IMR-90 (cell line): ENCODE measurements around the gene MEX3A. TPM values are rescaled to one million over a fixed set of nuclear protein-coding genes. Genes with fewer than 3 reads are reported as not detected.

Source experiments
- ATAC-seq: fragments of 200-7000 bp; cut with Tn5 transposase; 2 replicates; pipeline ENCODE4 v1.9.1; 2020; ENCODE audit warnings: low read depth, mild to moderate bottlenecking, moderate library complexity
- BruUV-seq: library from RNA; stranded (reverse); fragments of 400-500 nt; replicated peaks from 2 replicates; lab custom pipeline; 2021; lab: Mats Ljungman, UMichigan
- CTCF ChIA-PET: fragments of 300-600 bp; formaldehyde crosslinking; extraction: SDS; loops from one replicate; lab custom pipeline; 2021; ENCODE audit warnings: antibody characterized with exemption; lab: Yijun Ruan, JAX
- POLR2A ChIA-PET: fragments of 300-600 bp; sonication (Branson Sonifier 250); formaldehyde crosslinking; loops from one replicate; lab custom pipeline; 2022; ENCODE audit warnings: antibody characterized with exemption; ENCODE audit not compliant: unreplicated experiment; lab: Charles Lee
- DNase-seq: peaks from one replicate; pipeline ENCODE4 v3.0.0; 2013
- H2AFZ ChIP-seq: replicated peaks from 2 replicates; pipeline ENCODE3; 2013; ENCODE audit warnings: low read length, mild to moderate bottlenecking; ENCODE audit not compliant: poor library complexity
- H2AK5ac ChIP-seq: 2 replicates; pipeline ENCODE4 v1.6.1; 2013; ENCODE audit warnings: low read depth, low read length, inconsistent platforms
- H2AK9ac ChIP-seq: replicated peaks from 2 replicates; pipeline ENCODE3; 2013; ENCODE audit warnings: mild to moderate bottlenecking, low read depth, low read length, moderate library complexity; ENCODE audit not compliant: poor library complexity
- H2BK120ac ChIP-seq: 2 replicates; pipeline ENCODE4 v1.6.1; 2013; ENCODE audit warnings: low read depth, low read length, inconsistent platforms
- H2BK15ac ChIP-seq: 3 replicates; pipeline ENCODE4 v1.6.1; 2013; ENCODE audit warnings: low read depth, low read length, inconsistent platforms
- H2BK20ac ChIP-seq: 2 replicates; pipeline ENCODE4 v1.6.1; 2013; ENCODE audit warnings: low read depth, mild to moderate bottlenecking, inconsistent platforms, low read length, moderate library complexity
- H2BK5ac ChIP-seq: 2 replicates; pipeline ENCODE4 v1.6.1; 2013; ENCODE audit warnings: mild to moderate bottlenecking, low read depth, low read length, inconsistent platforms; ENCODE audit not compliant: poor library complexity, severe bottlenecking
- H3K14ac ChIP-seq: replicated peaks from 2 replicates; pipeline ENCODE4 v1.6.1; 2013; ENCODE audit warnings: low read depth, low read length, inconsistent platforms
- H3K18ac ChIP-seq: 2 replicates; pipeline ENCODE4 v1.6.1; 2013; ENCODE audit warnings: low read depth, low read length, control low read depth
- H3K23ac ChIP-seq: 2 replicates; pipeline ENCODE4 v1.6.1; 2013; ENCODE audit warnings: low read depth, low read length, inconsistent platforms
- H3K27ac ChIP-seq: 2 replicates; pipeline ENCODE4 v1.5.1; 2013; ENCODE audit warnings: mild to moderate bottlenecking, control low read depth, low read length; ENCODE audit not compliant: insufficient read depth
- H3K27me3 ChIP-seq: 2 replicates; pipeline ENCODE4 v1.6.1; 2013; ENCODE audit warnings: low read length; ENCODE audit not compliant: control insufficient read depth, insufficient read depth
- H3K36me3 ChIP-seq: 2 replicates; pipeline ENCODE4 v1.6.1; 2013; ENCODE audit warnings: low read length, mixed read lengths; ENCODE audit not compliant: control insufficient read depth, insufficient read depth
- H3K4ac ChIP-seq: 2 replicates; pipeline ENCODE4 v1.6.1; 2013; ENCODE audit warnings: low read depth, low read length, inconsistent platforms
- H3K4me1 ChIP-seq: 2 replicates; pipeline ENCODE4 v1.6.1; 2013; ENCODE audit warnings: low read length, mixed read lengths; ENCODE audit not compliant: control insufficient read depth, insufficient read depth
- H3K4me2 ChIP-seq: 2 replicates; pipeline ENCODE4 v1.6.1; 2013; ENCODE audit warnings: low read depth, mild to moderate bottlenecking, control low read depth, low read length, moderate library complexity
- H3K4me3 ChIP-seq: 2 replicates; pipeline ENCODE4 v1.5.1; 2013; ENCODE audit warnings: low read depth, mild to moderate bottlenecking, control low read depth, low read length, moderate library complexity; ENCODE audit not compliant: insufficient read depth
- H3K56ac ChIP-seq: 2 replicates; pipeline ENCODE4 v1.6.1; 2013; ENCODE audit warnings: low read length, inconsistent platforms; ENCODE audit not compliant: insufficient read depth; ENCODE audit errors: extremely low read depth
- H3K79me1 ChIP-seq, 2 experiments: 2 replicates each; pipeline ENCODE4 v1.6.1; 2013; ENCODE audit warnings: low read length in 2 of 2, inconsistent platforms in 1 of 2, low read depth in 1 of 2
- H3K9ac ChIP-seq: 2 replicates; pipeline ENCODE4 v1.6.1; 2013; ENCODE audit warnings: low read depth, low read length, control low read depth
- H3K9me1 ChIP-seq: 2 replicates; pipeline ENCODE4 v1.6.1; 2013; ENCODE audit warnings: low read length, inconsistent platforms; ENCODE audit not compliant: insufficient read depth
- H3K9me3 ChIP-seq: 2 replicates; pipeline ENCODE4 v1.6.1; 2013; ENCODE audit warnings: low read length; ENCODE audit not compliant: control insufficient read depth, insufficient read depth
- H4K20me1 ChIP-seq: 2 replicates; pipeline ENCODE4 v1.6.1; 2013; ENCODE audit warnings: low read length, inconsistent platforms; ENCODE audit not compliant: insufficient read depth
- H4K5ac ChIP-seq: 2 replicates; pipeline ENCODE4 v1.6.1; 2013; ENCODE audit warnings: mild to moderate bottlenecking, low read depth, low read length, control low read depth
- H4K8ac ChIP-seq, 2 experiments: 2 replicates each; pipeline ENCODE4 v1.6.1; 2013; ENCODE audit warnings: low read depth in 2 of 2, low read length in 2 of 2, control low read depth in 1 of 2, inconsistent platforms in 1 of 2
- H4K91ac ChIP-seq: 2 replicates; pipeline ENCODE4 v1.6.1; 2013; ENCODE audit warnings: low read depth, low read length, inconsistent platforms; ENCODE audit not compliant: insufficient read depth
- FOS ChIP-seq: fragments of 150-350 bp; IDR thresholded peaks from 2 replicates; pipeline ENCODE4 v1.6.1; 2016; ENCODE audit warnings: low read depth, low read length
- MAFK ChIP-seq: IDR thresholded peaks from 2 replicates; pipeline ENCODE4 v1.6.1; 2012; ENCODE audit warnings: low read depth, low read length, improper control_type of control experiment
- MAZ ChIP-seq: IDR thresholded peaks from 2 replicates; pipeline ENCODE4 v1.6.1; 2012; ENCODE audit warnings: low read depth, mild to moderate bottlenecking, low read length, improper control_type of control experiment, moderate library complexity, borderline replicate concordance
- POLR2A ChIP-seq: IDR thresholded peaks from 2 replicates; pipeline ENCODE4 v1.6.1; 2012; ENCODE audit warnings: mild to moderate bottlenecking, low read depth, low read length
- RCOR1 ChIP-seq: IDR thresholded peaks from 2 replicates; pipeline ENCODE4 v1.6.1; 2012; ENCODE audit warnings: mild to moderate bottlenecking, low read length, improper control_type of control experiment; ENCODE audit not compliant: insufficient replicate concordance
- WGBS, 2 experiments: methylation state at CpG; one replicate each; pipeline versions ENCODE4 v1.1.5 to v1.1.7; 2013; ENCODE audit warnings: missing lambda C conversion rate in 2 of 2; ENCODE audit not compliant: insufficient read length in 1 of 2; ENCODE audit errors: extremely low coverage in 2 of 2; 5-methylcytosine and 5-hydroxymethylcytosine counted together
- dilution Hi-C: fragments of 300-500 bp; cut with HindIII; formaldehyde crosslinking; loops from one replicate; pipeline ENCODE4 v1.14.3; 2018; ENCODE audit warnings: low sequenced_read_pairs; ENCODE audit not compliant: unreplicated experiment
- in situ Hi-C: fragments of 300-500 bp; cut with MboI; formaldehyde crosslinking; loops from 3 replicates; pipeline ENCODE4 v1.14.3; 2019; ENCODE audit warnings: low sequenced_read_pairs, inconsistent platforms, mixed read lengths
- intact Hi-C: fragments of 100-400 bp; cut with micrococcal nuclease; formaldehyde crosslinking; loops from 2 replicates; pipeline ENCODE4 v1.10.0; 2022
- polyA plus RNA-seq, 3 experiments: library from polyadenylated mRNA; depleted of rRNA; stranded (reverse); fragments of >200 nt; gene quantifications; 2 replicates each; pipeline ENCODE4 v1.2.3, GENCODE V29; 2012; ENCODE audit warnings: low replicate concordance in 1 of 3
- total RNA-seq: library from RNA; depleted of rRNA; stranded (reverse); fragments of >200 nt; gene quantifications from 2 replicates; pipeline ENCODE4 v1.2.3, GENCODE V29; 2012
- TF ChIP-seq, protein P1 (sequence below): conservative IDR thresholded peaks from 2 replicates; pipeline ENCODE4 v1.5.1; 2012; ENCODE audit warnings: mild to moderate bottlenecking, low read depth, low read length, improper control_type of control experiment
- TF ChIP-seq, protein P2 (sequence below): fragments of 150-350 bp; IDR thresholded peaks from 2 replicates; pipeline ENCODE4 v1.6.1; 2016; ENCODE audit warnings: low read depth, mild to moderate bottlenecking, low read length, moderate library complexity, borderline replicate concordance
- TF ChIP-seq, protein P3 (sequence below): fragments of 150-350 bp; IDR thresholded peaks from 2 replicates; pipeline ENCODE4 v1.6.1; 2017; ENCODE audit warnings: mild to moderate bottlenecking, antibody characterized with exemption, low read length, low read depth

MEX3A gene
- total and polyA plus RNA-seq, 2 of the 4 experiments (the other 2 are of a cell fraction): 2.3 to 9.0 TPM

- peaks cover 13% of the 10 kb centered on the region for H3K36me3 ChIP-seq
- H3K4ac ChIP-seq: peak overlapping the region; percentile 94
- peak overlapping the region; percentile 59 for H2BK120ac ChIP-seq
- no peak overlapping the region for H2AK9ac ChIP-seq
- no peaks in the 10 kb centered on the region for H3K27me3 ChIP-seq
- H2AFZ ChIP-seq: no peak overlapping the region
- intact Hi-C loops: no loop called here
- TF ChIP-seq RCOR1 (no peak), FOS (no peak), MAZ (no peak), MAFK (no peak), POLR2A (no peak)
- TF ChIP-seq, protein P1, sequence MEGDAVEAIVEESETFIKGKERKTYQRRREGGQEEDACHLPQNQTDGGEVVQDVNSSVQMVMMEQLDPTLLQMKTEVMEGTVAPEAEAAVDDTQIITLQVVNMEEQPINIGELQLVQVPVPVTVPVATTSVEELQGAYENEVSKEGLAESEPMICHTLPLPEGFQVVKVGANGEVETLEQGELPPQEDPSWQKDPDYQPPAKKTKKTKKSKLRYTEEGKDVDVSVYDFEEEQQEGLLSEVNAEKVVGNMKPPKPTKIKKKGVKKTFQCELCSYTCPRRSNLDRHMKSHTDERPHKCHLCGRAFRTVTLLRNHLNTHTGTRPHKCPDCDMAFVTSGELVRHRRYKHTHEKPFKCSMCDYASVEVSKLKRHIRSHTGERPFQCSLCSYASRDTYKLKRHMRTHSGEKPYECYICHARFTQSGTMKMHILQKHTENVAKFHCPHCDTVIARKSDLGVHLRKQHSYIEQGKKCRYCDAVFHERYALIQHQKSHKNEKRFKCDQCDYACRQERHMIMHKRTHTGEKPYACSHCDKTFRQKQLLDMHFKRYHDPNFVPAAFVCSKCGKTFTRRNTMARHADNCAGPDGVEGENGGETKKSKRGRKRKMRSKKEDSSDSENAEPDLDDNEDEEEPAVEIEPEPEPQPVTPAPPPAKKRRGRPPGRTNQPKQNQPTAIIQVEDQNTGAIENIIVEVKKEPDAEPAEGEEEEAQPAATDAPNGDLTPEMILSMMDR: no peak
- TF ChIP-seq, protein P2, sequence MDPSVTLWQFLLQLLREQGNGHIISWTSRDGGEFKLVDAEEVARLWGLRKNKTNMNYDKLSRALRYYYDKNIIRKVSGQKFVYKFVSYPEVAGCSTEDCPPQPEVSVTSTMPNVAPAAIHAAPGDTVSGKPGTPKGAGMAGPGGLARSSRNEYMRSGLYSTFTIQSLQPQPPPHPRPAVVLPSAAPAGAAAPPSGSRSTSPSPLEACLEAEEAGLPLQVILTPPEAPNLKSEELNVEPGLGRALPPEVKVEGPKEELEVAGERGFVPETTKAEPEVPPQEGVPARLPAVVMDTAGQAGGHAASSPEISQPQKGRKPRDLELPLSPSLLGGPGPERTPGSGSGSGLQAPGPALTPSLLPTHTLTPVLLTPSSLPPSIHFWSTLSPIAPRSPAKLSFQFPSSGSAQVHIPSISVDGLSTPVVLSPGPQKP: no peak
- TF ChIP-seq, protein P3, sequence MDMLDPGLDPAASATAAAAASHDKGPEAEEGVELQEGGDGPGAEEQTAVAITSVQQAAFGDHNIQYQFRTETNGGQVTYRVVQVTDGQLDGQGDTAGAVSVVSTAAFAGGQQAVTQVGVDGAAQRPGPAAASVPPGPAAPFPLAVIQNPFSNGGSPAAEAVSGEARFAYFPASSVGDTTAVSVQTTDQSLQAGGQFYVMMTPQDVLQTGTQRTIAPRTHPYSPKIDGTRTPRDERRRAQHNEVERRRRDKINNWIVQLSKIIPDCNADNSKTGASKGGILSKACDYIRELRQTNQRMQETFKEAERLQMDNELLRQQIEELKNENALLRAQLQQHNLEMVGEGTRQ: no peak
- peak overlapping the region; percentile 73 for H3K27ac ChIP-seq
- H3K23ac ChIP-seq: peak overlapping the region; percentile 96
- H3K56ac ChIP-seq: no peak overlapping the region
- 80% methylated on average over 2 of the region's 3 CpGs; no CpG with 5 or more reads in 1 of the 2 experiments for WGBS, 2 experiments
- peaks cover 47% of the 10 kb centered on the region for H3K4me1 ChIP-seq
- no peaks in the 10 kb centered on the region for H3K9me3 ChIP-seq
- in situ Hi-C loops: no loop called here
- H3K4me2 ChIP-seq: peak overlapping the region; percentile 75
- CTCF ChIA-PET: interaction anchor here (0.8 to 1.4 kb wide), 3 partner anchors 8 to 23 kb away, joined by 3 to 9 read pairs (median 3); no protein-coding TSS in a partner anchor
- H4K8ac ChIP-seq: peak overlapping the region in 1 of 2 experiments; percentile 39; a peak in 1 of 4 replicates
- H2BK5ac ChIP-seq: peak overlapping the region; percentile 80
- ATAC-seq (no peak), DNase-seq (no peak)
- dilution Hi-C loops: no loop called here
- H2BK15ac ChIP-seq: peak overlapping the region; percentile 1; the same call in 1 of the 3 replicates
- no peak overlapping the region for H2BK20ac ChIP-seq
- BruUV-seq: no TSS peak
- peak overlapping the region; percentile 93 for H3K14ac ChIP-seq
- H3K9ac ChIP-seq: peak overlapping the region; percentile 24; the same call in 1 of the 2 replicates
- H3K9me1 ChIP-seq: peaks cover 25% of the 10 kb centered on the region
- H3K79me1 ChIP-seq: peaks cover 0 to 25% of the 10 kb centered on the region in 2 experiments; a peak in 2 of 4 replicates
- H3K4me3 ChIP-seq: no peak overlapping the region
- H4K5ac ChIP-seq: no peak overlapping the region; the same call in 1 of the 2 replicates
- peak overlapping the region; percentile 44 for H4K91ac ChIP-seq
- peak overlapping the region; percentile 83 for H2AK5ac ChIP-seq
- POLR2A ChIA-PET: no interaction called here
- peaks cover 77% of the 10 kb centered on the region for H4K20me1 ChIP-seq
- H3K18ac ChIP-seq: peak overlapping the region; percentile 13; the same call in 1 of the 2 replicates
These were observed 38.1 kb upstream of the MEX3A start for GRCh38 chr1:156120318-156120717.
